Inflammatory macrophage treated with lipopolysaccharide for 1 hour (primary cell): Measurements from ENCODE around the gene BAG5.

Source experiments
- DNase-seq, 2 donors: peaks; one replicate each; pipeline ENCODE4 v3.0.0-alpha.2; 2020 to 2022

The BAG5 gene

GRCh38 chr14:103545915-103546651 is 16.4 kb downstream of the BAG5 start:
- no peak for DNase-seq

- no peak for DNase-seq
Measured at GRCh38 chr14:103545219-103545914, 17.1 kb downstream of the BAG5 start.

- DNase-seq = no peak
Measured at GRCh38 chr14:103544388-103545218, 17.9 kb downstream of the BAG5 start.

- no peak for DNase-seq
Measured at GRCh38 chr14:103543721-103544387, 18.6 kb downstream of the BAG5 start.

GRCh38 chr14:103543140-103543539 is 19.3 kb downstream of the BAG5 start:
- no peak for DNase-seq

- no peak for DNase-seq
Measured at GRCh38 chr14:103542605-103543088, 19.8 kb downstream of the BAG5 start.

- DNase-seq = no peak
Measured at GRCh38 chr14:103541709-103542604, 20.5 kb downstream of the BAG5 start.

GRCh38 chr14:103540821-103541708 is 21.4 kb downstream of the BAG5 start:
- no peak for DNase-seq

GRCh38 chr14:103539056-103539825 is 23.2 kb downstream of the BAG5 start:
- DNase-seq = no peak

GRCh38 chr14:103538291-103539055 is 24.0 kb downstream of the BAG5 start:
- DNase-seq = no peak

- peak; percentile 25 to 80 for DNase-seq
Measured at GRCh38 chr14:103537175-103537990, 25.1 kb downstream of the BAG5 start.

- DNase-seq = no peak
Measured at GRCh38 chr14:103536693-103537092, 25.8 kb downstream of the BAG5 start.

- no peak for DNase-seq
Measured at GRCh38 chr14:103535891-103536565, 26.4 kb downstream of the BAG5 start.

GRCh38 chr14:103535081-103535890 is 27.2 kb downstream of the BAG5 start:
- DNase-seq = no peak

GRCh38 chr14:103534576-103535061 is 27.8 kb downstream of the BAG5 start:
- DNase-seq = no peak

- DNase-seq = no peak
Measured at GRCh38 chr14:103533999-103534575, 28.4 kb downstream of the BAG5 start.
